DOHH2 (cell line): ENCODE results near the gene FOXI1.

Experiments
- EZH2phosphoT487 ChIP-seq: fragments of 200-600 bp; sonication (generic); IDR thresholded peaks from 2 replicates; pipeline ENCODE4 v1.6.1; 2017; ENCODE audit warnings: borderline replicate concordance, mild to moderate bottlenecking, antibody characterized with exemption, low read length, moderate library complexity, mixed read lengths
- TF ChIP-seq, protein P1 (sequence below): fragments of 200-600 bp; sonication (generic); IDR thresholded peaks from one replicate; pipeline ENCODE4 v1.5.1; 2014; ENCODE audit warnings: antibody characterized with exemption, mild to moderate bottlenecking, low read depth, low read length; ENCODE audit not compliant: poor library complexity, severe bottlenecking

DNA sequence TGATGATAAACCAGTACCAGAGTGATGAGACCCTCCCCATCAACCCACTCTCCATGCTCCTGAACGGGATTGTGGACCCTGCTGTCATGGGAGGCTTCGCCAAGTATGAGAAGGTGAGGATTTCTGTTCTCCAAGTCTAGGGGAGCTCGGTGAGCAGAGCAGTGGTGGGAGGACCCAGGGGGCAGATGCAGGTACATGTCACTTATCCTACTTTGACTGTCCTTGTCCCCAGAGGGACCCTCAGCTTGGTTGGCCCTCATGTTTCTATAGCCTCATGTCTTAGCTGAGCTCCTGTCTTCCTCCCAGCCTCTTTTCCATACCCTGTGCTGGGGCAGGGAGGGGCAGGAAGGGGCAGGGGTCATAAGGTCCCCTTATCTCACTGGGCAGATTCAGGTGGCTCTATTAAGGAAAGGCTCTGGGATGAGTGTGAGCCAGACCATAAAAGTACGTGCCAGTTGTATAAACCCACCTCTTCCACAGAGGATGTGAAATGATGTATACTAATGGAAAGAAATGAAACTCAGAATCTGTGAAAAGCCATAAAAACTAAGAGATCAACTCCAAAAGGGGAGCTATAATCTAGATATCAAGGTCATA lies 38.0 kb upstream of the FOXI1 start:
- TF ChIP-seq, protein P1, sequence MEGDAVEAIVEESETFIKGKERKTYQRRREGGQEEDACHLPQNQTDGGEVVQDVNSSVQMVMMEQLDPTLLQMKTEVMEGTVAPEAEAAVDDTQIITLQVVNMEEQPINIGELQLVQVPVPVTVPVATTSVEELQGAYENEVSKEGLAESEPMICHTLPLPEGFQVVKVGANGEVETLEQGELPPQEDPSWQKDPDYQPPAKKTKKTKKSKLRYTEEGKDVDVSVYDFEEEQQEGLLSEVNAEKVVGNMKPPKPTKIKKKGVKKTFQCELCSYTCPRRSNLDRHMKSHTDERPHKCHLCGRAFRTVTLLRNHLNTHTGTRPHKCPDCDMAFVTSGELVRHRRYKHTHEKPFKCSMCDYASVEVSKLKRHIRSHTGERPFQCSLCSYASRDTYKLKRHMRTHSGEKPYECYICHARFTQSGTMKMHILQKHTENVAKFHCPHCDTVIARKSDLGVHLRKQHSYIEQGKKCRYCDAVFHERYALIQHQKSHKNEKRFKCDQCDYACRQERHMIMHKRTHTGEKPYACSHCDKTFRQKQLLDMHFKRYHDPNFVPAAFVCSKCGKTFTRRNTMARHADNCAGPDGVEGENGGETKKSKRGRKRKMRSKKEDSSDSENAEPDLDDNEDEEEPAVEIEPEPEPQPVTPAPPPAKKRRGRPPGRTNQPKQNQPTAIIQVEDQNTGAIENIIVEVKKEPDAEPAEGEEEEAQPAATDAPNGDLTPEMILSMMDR: no peak
- TF ChIP-seq EZH2phosphoT487: no peak
